ENCODE results near the gene SYCE3.

Gene SYCE3

DNA sequence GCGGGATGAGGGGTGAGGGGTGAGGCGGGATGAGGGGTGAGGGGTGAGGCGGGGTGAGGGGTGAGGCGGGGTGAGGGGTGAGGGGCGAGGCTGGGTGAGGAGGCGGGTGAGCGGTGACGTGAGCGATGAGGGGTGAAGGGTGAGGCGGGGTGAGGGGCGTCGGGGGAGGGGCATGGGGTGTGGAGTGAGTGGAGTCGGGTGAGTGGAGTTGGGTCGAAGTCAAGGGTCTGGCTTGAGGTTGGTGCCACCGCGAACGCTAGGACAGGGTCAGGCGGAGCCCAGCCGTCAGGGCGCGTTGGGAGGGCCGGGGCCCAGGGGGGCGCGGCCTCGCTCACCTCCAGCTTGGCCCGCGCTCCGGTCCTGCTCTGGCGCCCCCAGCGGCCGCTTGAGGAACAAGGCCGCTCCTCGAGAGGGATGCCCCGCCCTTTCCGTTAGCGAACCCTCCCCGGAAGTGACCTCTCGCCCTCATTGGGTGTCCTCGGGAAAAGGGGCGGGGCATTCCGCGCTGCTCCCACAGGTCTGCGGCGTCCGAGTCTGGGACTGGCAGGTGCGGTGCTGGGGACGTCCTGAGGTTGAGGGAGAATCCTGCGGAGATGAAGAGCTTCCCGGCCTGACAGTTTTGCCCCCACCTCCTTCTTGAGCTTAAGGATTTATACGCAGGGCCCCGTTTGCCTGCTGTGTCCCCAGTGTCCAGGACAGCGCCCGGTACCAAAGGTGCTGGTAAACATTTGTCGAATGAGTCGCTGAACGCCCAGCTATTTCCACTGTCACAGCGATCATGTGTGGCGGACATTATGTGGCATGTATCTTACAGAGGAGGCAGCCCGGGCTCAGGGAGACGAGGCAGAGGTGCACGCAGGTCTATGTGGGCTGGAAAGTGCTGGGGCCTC is at the start of gene SYCE3 (continued):
- TF ChIP-seq ZEB2 (tag by site-specific recombination; IDR thresholded peaks at IDR 0.05), result peak; percentile 76
- no peak for TF ChIP-seq ZNF623 (tag by site-specific recombination; IDR thresholded peaks at IDR 0.05)
- peak; percentile 43; the same call in 1 of the 2 replicates for TF ChIP-seq ZBTB17 (tag by site-specific recombination; IDR thresholded peaks at IDR 0.05)
- TF ChIP-seq ZNF645 (tag by site-specific recombination; IDR thresholded peaks at IDR 0.05), result no peak
- no peak for TF ChIP-seq ZNF624 (tag by site-specific recombination; IDR thresholded peaks at IDR 0.05)
- TF ChIP-seq ZNF133 (tag by site-specific recombination; IDR thresholded peaks at IDR 0.05), result no peak
- peak; percentile 98 for TF ChIP-seq GLIS2 (tag by site-specific recombination; IDR thresholded peaks at IDR 0.05)
- no peak for TF ChIP-seq ZNF280D (tag by site-specific recombination; IDR thresholded peaks at IDR 0.05)
- TF ChIP-seq ZNF791 (tag by site-specific recombination; IDR thresholded peaks at IDR 0.05), result no peak
- no peak for TF ChIP-seq ZSCAN16 (tag by site-specific recombination; IDR thresholded peaks at IDR 0.05)
- no peak for TF ChIP-seq FEZF1 (tag by site-specific recombination; IDR thresholded peaks at IDR 0.05)
- no peak for TF ChIP-seq ZFP41 (tag by site-specific recombination; IDR thresholded peaks at IDR 0.05; ENCODE audit: borderline replicate concordance)
- no peak for TF ChIP-seq ZNF423 (tag by site-specific recombination; IDR thresholded peaks at IDR 0.05)
- TF ChIP-seq ZNF837 (tag by site-specific recombination; IDR thresholded peaks at IDR 0.05), result no peak
- no peak for TF ChIP-seq ZNF121 (tag by site-specific recombination; IDR thresholded peaks at IDR 0.05)
- TF ChIP-seq ZNF549 (tag by site-specific recombination; IDR thresholded peaks at IDR 0.05), result no peak
- TF ChIP-seq, protein P1, sequence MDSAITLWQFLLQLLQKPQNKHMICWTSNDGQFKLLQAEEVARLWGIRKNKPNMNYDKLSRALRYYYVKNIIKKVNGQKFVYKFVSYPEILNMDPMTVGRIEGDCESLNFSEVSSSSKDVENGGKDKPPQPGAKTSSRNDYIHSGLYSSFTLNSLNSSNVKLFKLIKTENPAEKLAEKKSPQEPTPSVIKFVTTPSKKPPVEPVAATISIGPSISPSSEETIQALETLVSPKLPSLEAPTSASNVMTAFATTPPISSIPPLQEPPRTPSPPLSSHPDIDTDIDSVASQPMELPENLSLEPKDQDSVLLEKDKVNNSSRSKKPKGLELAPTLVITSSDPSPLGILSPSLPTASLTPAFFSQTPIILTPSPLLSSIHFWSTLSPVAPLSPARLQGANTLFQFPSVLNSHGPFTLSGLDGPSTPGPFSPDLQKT (IDR thresholded peaks at IDR 0.05; ENCODE audit: borderline replicate concordance, low read depth, low read length), result peak; percentile 99
- TF ChIP-seq, protein P2, sequence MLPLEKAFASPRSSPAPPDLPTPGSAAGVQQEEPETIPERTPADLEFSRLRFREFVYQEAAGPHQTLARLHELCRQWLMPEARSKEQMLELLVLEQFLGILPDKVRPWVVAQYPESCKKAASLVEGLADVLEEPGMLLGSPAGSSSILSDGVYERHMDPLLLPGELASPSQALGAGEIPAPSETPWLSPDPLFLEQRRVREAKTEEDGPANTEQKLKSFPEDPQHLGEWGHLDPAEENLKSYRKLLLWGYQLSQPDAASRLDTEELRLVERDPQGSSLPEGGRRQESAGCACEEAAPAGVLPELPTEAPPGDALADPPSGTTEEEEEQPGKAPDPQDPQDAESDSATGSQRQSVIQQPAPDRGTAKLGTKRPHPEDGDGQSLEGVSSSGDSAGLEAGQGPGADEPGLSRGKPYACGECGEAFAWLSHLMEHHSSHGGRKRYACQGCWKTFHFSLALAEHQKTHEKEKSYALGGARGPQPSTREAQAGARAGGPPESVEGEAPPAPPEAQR (tag by site-specific recombination; IDR thresholded peaks at IDR 0.05), result no peak
- TF ChIP-seq REPIN1 (tag by site-specific recombination; IDR thresholded peaks at IDR 0.05; ENCODE audit: low read depth), result no peak
- TF ChIP-seq ZXDB (tag by site-specific recombination; IDR thresholded peaks at IDR 0.05), result 0 out of 2 replicates have a peak, but pooled peaks have one; percentile 24
- TF ChIP-seq OSR2 (tag by site-specific recombination; IDR thresholded peaks at IDR 0.05), result no peak
- TF ChIP-seq ZNF184 (tag by site-specific recombination; IDR thresholded peaks at IDR 0.05), result no peak
- peak; percentile 57 for TF ChIP-seq ZNF629 (tag by site-specific recombination; IDR thresholded peaks at IDR 0.05)
- TF ChIP-seq ZNF248 (tag by site-specific recombination; IDR thresholded peaks at IDR 0.05), result no peak
- no peak for TF ChIP-seq ZNF175 (tag by site-specific recombination; IDR thresholded peaks at IDR 0.05)
- no peak for TF ChIP-seq MYNN (tag by site-specific recombination; IDR thresholded peaks at IDR 0.05; ENCODE audit: borderline replicate concordance)
- TF ChIP-seq PRDM6 (tag by site-specific recombination; IDR thresholded peaks at IDR 0.05), result no peak
- peak; percentile 70; the same call in 1 of the 2 replicates for TF ChIP-seq ZNF76 (tag by site-specific recombination; IDR thresholded peaks at IDR 0.05; ENCODE audit: borderline replicate concordance, low read depth)
- no peak for TF ChIP-seq ZNF473 (tag by site-specific recombination; IDR thresholded peaks at IDR 0.05)
- TF ChIP-seq ZNF274 (IDR thresholded peaks at IDR 0.05; ENCODE audit: low read length), result no peak
- TF ChIP-seq ZNF274 (tag by site-specific recombination; IDR thresholded peaks at IDR 0.05; ENCODE audit: borderline replicate concordance), result no peak
